GM12864 (cell line): ENCODE data around the gene CFL1.

ENCODE experiments used
- DNase-seq: peaks from one replicate; pipeline ENCODE4 v3.0.0-alpha.2; 2011; ENCODE audit warnings: low read depth
- H3K4me3 ChIP-seq: 2 replicates; pipeline ENCODE4 v1.5.1; 2011; ENCODE audit warnings: mild to moderate bottlenecking, low read depth, low read length, control low read depth
- TF ChIP-seq, protein P1 (sequence below): IDR thresholded peaks from 2 replicates; pipeline ENCODE4 v1.5.1; 2011; ENCODE audit warnings: low read depth, mild to moderate bottlenecking, moderate library complexity, low read length, control low read depth, inconsistent platforms; ENCODE audit errors: missing control alignments

Gene CFL1

DNA sequence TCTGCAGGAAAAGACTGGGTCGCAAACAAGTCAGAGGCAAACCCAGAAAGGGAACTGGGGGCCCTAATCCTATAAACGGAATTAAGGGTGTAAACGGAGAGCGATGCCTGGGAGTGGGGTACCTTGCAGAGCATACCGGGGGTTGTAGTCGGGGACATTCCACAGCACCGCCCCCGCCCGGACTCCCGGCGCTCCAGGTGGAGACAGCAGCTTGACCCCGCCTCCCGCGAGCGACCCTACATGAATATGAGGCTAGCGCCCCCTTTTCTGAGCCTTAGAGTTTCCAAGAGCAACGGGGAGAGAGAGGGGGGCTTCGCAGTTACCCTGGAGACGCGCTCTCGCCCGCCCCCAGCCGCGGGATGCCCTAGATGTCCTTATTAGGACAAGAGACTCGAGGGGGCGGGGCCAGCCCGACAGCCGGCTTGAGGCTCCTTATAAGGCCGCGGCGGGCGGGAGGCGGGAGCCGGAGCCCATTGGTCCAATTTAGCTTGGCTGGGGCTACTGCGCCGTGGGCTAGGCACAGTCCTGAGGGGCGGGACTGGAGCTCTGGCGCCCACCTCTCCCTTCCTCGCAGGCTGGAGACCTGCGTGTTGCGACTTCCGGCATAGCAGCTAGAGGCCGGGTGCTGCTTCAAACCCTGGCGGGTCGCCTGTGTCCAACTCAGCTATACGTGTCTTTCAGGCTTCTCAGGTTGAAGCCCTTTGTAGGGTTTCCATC is 1.3 kb upstream of the CFL1 start:
- H3K4me3 ChIP-seq = peak overlapping the region; percentile 83
- peak; percentile 95 for DNase-seq
- TF ChIP-seq, protein P1, sequence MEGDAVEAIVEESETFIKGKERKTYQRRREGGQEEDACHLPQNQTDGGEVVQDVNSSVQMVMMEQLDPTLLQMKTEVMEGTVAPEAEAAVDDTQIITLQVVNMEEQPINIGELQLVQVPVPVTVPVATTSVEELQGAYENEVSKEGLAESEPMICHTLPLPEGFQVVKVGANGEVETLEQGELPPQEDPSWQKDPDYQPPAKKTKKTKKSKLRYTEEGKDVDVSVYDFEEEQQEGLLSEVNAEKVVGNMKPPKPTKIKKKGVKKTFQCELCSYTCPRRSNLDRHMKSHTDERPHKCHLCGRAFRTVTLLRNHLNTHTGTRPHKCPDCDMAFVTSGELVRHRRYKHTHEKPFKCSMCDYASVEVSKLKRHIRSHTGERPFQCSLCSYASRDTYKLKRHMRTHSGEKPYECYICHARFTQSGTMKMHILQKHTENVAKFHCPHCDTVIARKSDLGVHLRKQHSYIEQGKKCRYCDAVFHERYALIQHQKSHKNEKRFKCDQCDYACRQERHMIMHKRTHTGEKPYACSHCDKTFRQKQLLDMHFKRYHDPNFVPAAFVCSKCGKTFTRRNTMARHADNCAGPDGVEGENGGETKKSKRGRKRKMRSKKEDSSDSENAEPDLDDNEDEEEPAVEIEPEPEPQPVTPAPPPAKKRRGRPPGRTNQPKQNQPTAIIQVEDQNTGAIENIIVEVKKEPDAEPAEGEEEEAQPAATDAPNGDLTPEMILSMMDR = no peak

DNA sequence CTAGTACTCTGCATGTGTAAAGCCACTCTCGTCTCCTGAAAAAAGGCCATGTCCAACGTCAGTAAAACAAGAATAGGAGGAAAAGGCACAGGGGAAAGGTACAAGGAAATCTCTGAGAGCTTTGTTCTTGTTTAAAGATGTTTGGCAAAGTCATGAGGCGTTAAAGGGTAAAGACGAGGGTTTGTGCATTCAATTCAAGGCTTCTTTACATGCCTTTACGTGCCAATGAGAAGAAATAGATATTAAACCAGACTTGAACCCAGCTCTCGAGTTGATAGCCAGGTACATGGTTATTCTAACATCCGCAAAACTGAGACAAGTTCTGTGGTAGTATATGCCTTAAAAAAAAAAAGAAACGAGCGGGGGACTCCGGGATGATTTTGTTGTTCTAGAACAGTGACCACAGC is 704 bp upstream of the CFL1 start:
- DNase-seq = no peak
- peak overlapping the region; percentile 83 for H3K4me3 ChIP-seq
- TF ChIP-seq, protein P1 = no peak

DNA sequence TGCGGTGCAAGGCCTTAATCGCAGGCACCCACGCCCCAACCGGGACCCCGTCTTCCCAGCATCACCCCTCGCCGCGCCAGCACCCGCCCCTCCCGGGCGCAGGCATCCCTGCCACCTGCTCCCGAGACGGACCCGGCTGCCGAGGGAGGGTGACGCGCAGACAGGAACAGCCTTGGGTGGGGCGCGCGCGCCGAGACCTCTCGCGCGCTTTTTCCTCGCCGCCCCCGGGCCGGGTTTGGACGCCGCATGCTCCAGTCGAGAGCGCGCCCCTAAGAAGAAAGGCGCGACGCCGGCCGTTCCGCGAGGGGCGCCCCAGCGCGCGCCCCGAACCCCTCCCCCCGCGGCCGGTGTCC is 504 bp downstream of the CFL1 start:
- DNase-seq = no peak
- TF ChIP-seq, protein P1 = no peak
- peak overlapping the region; percentile 81 for H3K4me3 ChIP-seq

DNA sequence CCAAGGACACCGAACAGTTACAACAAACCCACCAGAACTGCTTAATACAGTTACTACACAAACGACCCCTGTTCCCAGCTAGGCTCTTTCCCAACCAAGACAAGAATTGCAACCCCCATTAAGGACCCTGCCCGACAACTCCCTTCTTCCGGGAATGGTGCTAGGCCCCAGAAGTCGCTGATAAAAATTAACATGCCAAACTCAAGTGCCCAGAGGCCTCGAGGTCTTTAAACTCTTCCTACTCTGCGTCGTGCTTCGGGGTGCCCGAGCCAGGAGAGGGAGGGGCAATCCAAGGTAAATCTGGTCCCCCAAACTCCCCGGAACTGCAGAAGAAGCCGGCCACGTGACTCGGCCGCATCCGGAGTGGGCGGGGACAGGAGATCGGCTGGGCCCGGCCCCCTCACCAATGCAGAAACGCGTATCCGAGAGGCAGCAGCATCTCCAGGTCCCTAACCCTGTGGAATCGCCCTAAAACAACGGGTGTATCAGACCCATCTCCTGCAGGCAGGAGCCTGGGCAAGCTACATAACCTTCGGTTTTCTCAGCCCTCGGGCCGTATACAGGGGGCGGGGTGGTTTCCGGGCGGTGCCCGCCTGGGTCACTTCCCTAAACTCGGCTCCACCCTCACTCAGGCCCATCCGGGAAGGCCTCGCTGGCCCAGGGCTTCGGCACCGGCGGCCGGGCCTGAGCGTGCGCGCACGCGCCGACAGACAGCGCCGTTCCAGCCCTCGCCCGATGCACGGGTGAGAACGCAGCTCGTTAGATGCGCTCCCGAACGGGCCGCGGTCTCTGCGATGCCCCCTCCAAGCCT is 1.1 kb downstream of the CFL1 start:
- TF ChIP-seq, protein P1 = no peak
- H3K4me3 ChIP-seq = peak overlapping the region; percentile 81
- no peak for DNase-seq

DNA sequence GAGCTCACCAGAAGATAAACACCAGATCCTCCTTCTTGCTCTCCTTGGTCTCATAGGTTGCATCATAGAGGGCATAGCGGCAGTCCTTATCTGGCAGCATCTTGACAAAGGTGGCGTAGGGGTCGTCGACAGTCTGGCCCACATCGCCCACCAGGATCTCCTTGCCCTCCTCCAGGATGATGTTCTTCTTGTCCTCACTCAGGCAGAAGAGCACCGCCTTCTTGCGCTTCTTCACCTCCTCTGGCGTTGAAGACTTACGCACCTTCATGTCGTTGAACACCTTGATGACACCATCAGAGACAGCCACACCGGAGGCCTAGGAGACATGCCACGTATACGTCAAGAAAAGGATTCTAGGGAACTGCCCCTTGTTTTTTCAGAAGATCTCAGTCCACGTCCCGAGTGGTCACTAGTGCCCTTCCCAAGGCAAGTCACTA is 2.0 kb downstream of the CFL1 start:
- peak overlapping the region; percentile 81 for H3K4me3 ChIP-seq
- TF ChIP-seq, protein P1 = no peak

DNA sequence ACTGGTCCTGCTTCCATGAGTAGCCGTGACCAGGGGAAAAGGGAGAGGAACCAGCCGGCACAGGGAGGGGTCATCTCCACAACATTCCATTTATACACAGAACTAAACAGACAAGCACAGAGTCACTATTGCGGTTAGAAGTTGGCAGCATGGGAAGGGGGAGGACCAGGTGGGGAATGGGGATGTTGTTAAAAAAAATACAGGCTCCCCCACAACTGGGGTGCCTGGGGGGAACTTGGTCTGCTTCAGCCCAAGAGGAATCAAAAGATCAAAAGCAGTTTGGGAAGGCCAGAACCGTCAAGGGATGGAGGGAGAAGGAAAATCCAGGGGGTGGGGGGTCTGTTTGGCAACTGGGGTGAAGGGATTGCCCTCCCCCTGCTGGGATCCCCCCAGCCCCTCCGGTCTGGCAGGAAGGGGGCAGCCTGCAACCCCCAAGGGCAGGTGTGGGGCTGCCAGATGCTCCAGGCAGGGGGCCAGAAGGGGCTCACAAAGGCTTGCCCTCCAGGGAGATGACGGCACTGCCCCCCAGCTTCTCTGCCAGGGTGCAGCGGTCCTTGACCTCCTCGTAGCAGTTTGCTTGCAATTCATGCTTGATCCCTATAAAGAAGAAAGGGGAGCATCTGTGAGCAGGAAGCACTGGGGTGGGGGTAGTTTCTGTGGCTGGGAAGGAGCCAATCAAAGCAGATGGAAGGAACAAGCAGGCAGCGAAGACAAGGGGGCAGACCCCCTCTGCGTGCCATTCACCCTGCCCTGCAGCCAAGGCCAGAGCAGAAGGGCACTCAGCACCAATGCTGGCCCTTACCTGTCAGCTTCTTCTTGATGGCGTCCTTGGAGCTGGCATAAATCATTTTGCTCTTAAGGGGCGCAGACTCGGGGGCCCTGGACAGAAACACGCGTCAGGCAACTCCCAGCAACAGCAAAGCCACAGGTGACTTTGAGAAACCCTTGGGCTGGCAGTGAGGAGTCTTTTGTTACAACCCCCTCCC is 2.8 kb downstream of the CFL1 start:
- TF ChIP-seq, protein P1 = no peak
- H3K4me3 ChIP-seq = no peak overlapping the region

More for the DNA sequence above, 2.0 kb downstream of the CFL1 start:
- no peak for DNase-seq

More for the DNA sequence above, 2.8 kb downstream of the CFL1 start:
- no peak for DNase-seq
